ENCODE results near the gene CCDC57. TPM values are rescaled to one million over a fixed set of nuclear protein-coding genes. Genes with fewer than 3 reads are reported as not detected.

The CCDC57 gene
- polyA plus RNA-seq, 1 donor (not counting 4 experiments of a cell fraction or from before 2014, with no cell fraction given), result 19.2 TPM

DNA sequence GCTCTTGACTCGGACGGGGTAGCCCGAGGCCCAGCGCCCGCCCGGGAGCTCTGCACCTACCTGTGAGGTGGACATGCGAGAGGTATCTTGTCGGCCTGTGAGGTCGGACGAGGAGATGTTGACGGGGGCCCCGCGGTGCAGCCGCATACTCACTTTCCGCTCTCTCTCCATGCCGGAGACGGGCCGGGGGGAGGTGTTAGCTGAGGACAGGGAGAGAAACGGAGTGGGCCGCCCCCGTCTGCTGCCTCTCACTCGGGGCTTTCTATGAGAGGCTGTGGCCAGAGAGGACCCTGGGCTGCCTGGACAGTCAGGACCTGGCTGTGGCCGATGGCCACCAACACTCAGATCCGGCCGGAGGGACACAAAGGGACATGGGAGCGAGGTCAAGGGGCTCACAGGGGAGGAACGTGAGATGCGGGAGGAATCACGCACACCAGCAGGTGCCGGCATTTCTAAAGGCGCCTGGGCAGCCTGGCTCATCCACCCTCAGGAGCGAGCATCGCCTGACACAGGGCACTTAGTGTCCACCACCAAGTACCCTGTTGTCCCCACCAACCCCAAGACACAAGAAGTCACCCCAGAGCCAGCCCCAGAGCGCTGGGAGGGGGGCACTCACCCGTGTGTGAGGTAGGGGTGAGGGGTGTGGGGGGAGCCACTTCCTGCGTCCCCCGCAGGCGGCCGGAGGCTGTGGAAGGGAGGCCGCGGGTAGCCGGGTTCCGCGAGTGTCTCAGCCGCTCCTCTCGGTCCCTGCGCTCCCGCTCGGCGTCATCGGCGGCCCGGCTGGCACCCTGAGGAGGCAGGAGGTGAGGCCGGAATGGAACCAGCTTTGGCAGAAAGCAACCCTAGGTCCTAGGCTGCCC is 36.4 kb upstream of the CCDC57 start:
- H3K9me1 ChIP-seq (ENCODE audit: control insufficient read depth, extremely low read depth, insufficient read depth, low read length), result peaks cover 6% of the 10 kb centered on the region
- H3K9me3 ChIP-seq (ENCODE audit: control insufficient read depth, low read depth, low read length), result no peaks in the 10 kb centered on the region
- dilution Hi-C loops (cut with MboI; ENCODE audit: extremely low pct_ligation_motif_present, low sequenced_read_pairs), result no loop called here
- peaks cover 35% of the 10 kb centered on the region for H4K20me1 ChIP-seq (ENCODE audit: control insufficient read depth, extremely low read depth, insufficient read depth, low read length)
- no peak for DNase-seq (ENCODE audit: low read depth, low spot score)
- H3K4me1 ChIP-seq (ENCODE audit: control insufficient read depth, extremely low read depth, insufficient read depth, low read length), result peaks cover 30% of the 10 kb centered on the region
- FAIRE-seq, result no peak
- no peak overlapping the region for H3K4me2 ChIP-seq (ENCODE audit: control insufficient read depth, extremely low read depth, insufficient read depth, low read depth, low read length)
- peaks cover 63% of the 10 kb centered on the region for H3K79me2 ChIP-seq (ENCODE audit: control insufficient read depth, insufficient read depth, low read length)
- H2AFZ ChIP-seq (ENCODE audit: control insufficient read depth, low read length), result no peak overlapping the region
- H3K27ac ChIP-seq (ENCODE audit: control insufficient read depth, insufficient read depth, low read length), result no peak overlapping the region
- H3K4me3 ChIP-seq (ENCODE audit: control insufficient read depth in 2 of 3, extremely low read depth in 1 of 3, insufficient read depth in 2 of 3, low read depth in 1 of 3, low read length in 3 of 3), result no peak overlapping the region
- H3K36me3 ChIP-seq (ENCODE audit: control insufficient read depth in 2 of 2, extremely low read depth in 1 of 2, insufficient read depth in 2 of 2, low read length in 2 of 2), result peaks cover 61 to 78% of the 10 kb centered on the region in 2 experiments
- no peak overlapping the region for H3K9ac ChIP-seq (ENCODE audit: control insufficient read depth, extremely low read depth, insufficient read depth, low read length)
- no peaks in the 10 kb centered on the region for H3K27me3 ChIP-seq (ENCODE audit: control insufficient read depth, extremely low read depth, insufficient read depth, low read length)
- TF ChIP-seq EZH2 (IDR thresholded peaks at IDR 0.05; ENCODE audit: low read length) (no peak), CTCF (optimal IDR thresholded peaks at IDR 0.05 in 1 of 3, IDR thresholded peaks at IDR 0.05 in 1 of 3, conservative IDR thresholded peaks at IDR 0.05 in 1 of 3; ENCODE audit: extremely low read depth in 1 of 3, insufficient read depth in 2 of 3, low read length in 3 of 3) (no peak)

- Histone ChIP-seq H3K9me3 (ENCODE audit: control insufficient read depth, low read depth, low read length) (no peaks in the 10 kb centered on the region), H2AFZ (ENCODE audit: control insufficient read depth, low read length) (no peak overlapping the region), H3K36me3 (ENCODE audit: control insufficient read depth in 2 of 2, extremely low read depth in 1 of 2, insufficient read depth in 2 of 2, low read length in 2 of 2) (peaks cover 62 to 83% of the 10 kb centered on the region in 2 experiments), H3K27me3 (ENCODE audit: control insufficient read depth, extremely low read depth, insufficient read depth, low read length) (no peaks in the 10 kb centered on the region), H3K79me2 (ENCODE audit: control insufficient read depth, insufficient read depth, low read length) (peaks cover 65% of the 10 kb centered on the region), H3K9ac (ENCODE audit: control insufficient read depth, extremely low read depth, insufficient read depth, low read length) (no peak overlapping the region), H4K20me1 (ENCODE audit: control insufficient read depth, extremely low read depth, insufficient read depth, low read length) (peaks cover 35% of the 10 kb centered on the region), H3K27ac (ENCODE audit: control insufficient read depth, insufficient read depth, low read length) (peak overlapping the region; percentile 92), H3K4me2 (ENCODE audit: control insufficient read depth, extremely low read depth, insufficient read depth, low read depth, low read length) (no peak overlapping the region), H3K4me1 (ENCODE audit: control insufficient read depth, extremely low read depth, insufficient read depth, low read length) (peaks cover 30% of the 10 kb centered on the region), H3K9me1 (ENCODE audit: control insufficient read depth, extremely low read depth, insufficient read depth, low read length) (peaks cover 6% of the 10 kb centered on the region), H3K4me3 (ENCODE audit: control insufficient read depth in 2 of 3, extremely low read depth in 1 of 3, insufficient read depth in 2 of 3, low read depth in 1 of 3, low read length in 3 of 3) (no peak overlapping the region)
- TF ChIP-seq EZH2 (IDR thresholded peaks at IDR 0.05; ENCODE audit: low read length) (no peak), CTCF (optimal IDR thresholded peaks at IDR 0.05 in 1 of 3, IDR thresholded peaks at IDR 0.05 in 1 of 3, conservative IDR thresholded peaks at IDR 0.05 in 1 of 3; ENCODE audit: extremely low read depth in 1 of 3, insufficient read depth in 2 of 3, low read length in 3 of 3) (no peak)
- DNase-seq (ENCODE audit: low read depth, low spot score) (no peak), FAIRE-seq (no peak)
- dilution Hi-C loops (cut with MboI; ENCODE audit: extremely low pct_ligation_motif_present, low sequenced_read_pairs), result no loop called here
These were observed 35.4 kb upstream of the CCDC57 start for GRCh38 chr17:82247856-82248671.

Measured in keratinocyte (primary cell).